ENCODE data around the gene TPP1.

Gene TPP1

GRCh38 chr11:6637871-6638270 is 18.6 kb upstream of the TPP1 start:
- H3K14ac ChIP-seq (ENCODE audit: low read length in 2 of 2), result no peak overlapping the region
- peak overlapping the region in 1 of 2 experiments; percentile 3 for H3K4ac ChIP-seq (ENCODE audit: low read depth in 1 of 2, low read length in 2 of 2)
- no peak overlapping the region for H4K91ac ChIP-seq (ENCODE audit: low read length)
- H2BK15ac ChIP-seq (ENCODE audit: low read depth, poor library complexity, severe bottlenecking), result no peak overlapping the region
- H3K36me3 ChIP-seq (ENCODE audit: control insufficient read depth in 1 of 2, insufficient read depth in 2 of 2, low read depth in 1 of 2, low read length in 2 of 2), result peaks cover 0 to 20% of the 10 kb centered on the region in 2 experiments
- peak; percentile 69 for DNase-seq
- H3K18ac ChIP-seq (ENCODE audit: low read depth in 1 of 2, low read length in 2 of 2), result peak overlapping the region in 1 of 2 experiments; percentile 79
- H2BK120ac ChIP-seq (ENCODE audit: low read depth, low read length), result no peak overlapping the region
- no peaks in the 10 kb centered on the region for H3K9me3 ChIP-seq (ENCODE audit: control insufficient read depth, low read length)
- H3K23ac ChIP-seq (ENCODE audit: low read length in 2 of 2), result no peak overlapping the region
- no peak overlapping the region for H3K9ac ChIP-seq (ENCODE audit: low read length)
- no peak overlapping the region for H2BK5ac ChIP-seq (ENCODE audit: low read depth, low read length, poor library complexity, severe bottlenecking)
- no peak overlapping the region for H2AK5ac ChIP-seq (ENCODE audit: low read length, severe bottlenecking)
- H3K4me1 ChIP-seq (ENCODE audit: control insufficient read depth, insufficient read depth, low read depth, low read length), result peaks cover 7% of the 10 kb centered on the region
- no peak overlapping the region for H3K27ac ChIP-seq (ENCODE audit: low read length, poor library complexity, severe bottlenecking)
- H2BK12ac ChIP-seq (ENCODE audit: low read length in 2 of 2), result no peak overlapping the region
- no peaks in the 10 kb centered on the region for H3K79me1 ChIP-seq (replicated peaks; ENCODE audit: low read length, poor library complexity, severe bottlenecking)
- no peak overlapping the region for H3K4me3 ChIP-seq (ENCODE audit: insufficient read depth in 1 of 2, low read depth in 1 of 2, low read length in 2 of 2)
- no peak overlapping the region for H2AFZ ChIP-seq (ENCODE audit: low read depth, low read length)
- no peak overlapping the region for H3K4me2 ChIP-seq (ENCODE audit: low read length, poor library complexity, severe bottlenecking)
- 30% methylated on average over 3 of the region's 3 CpGs for WGBS
- H3K27me3 ChIP-seq (ENCODE audit: control insufficient read depth in 1 of 2, insufficient read depth in 1 of 2, low read length in 2 of 2), result peaks cover 0 to 8% of the 10 kb centered on the region in 2 experiments
- H4K8ac ChIP-seq (ENCODE audit: low read length), result no peak overlapping the region

- H3K27ac ChIP-seq (ENCODE audit: low read length, poor library complexity, severe bottlenecking), result no peak overlapping the region
- no peak overlapping the region for H2AFZ ChIP-seq (ENCODE audit: low read depth, low read length)
- H2BK120ac ChIP-seq (ENCODE audit: low read depth, low read length), result peak overlapping the region; percentile 82
- peak overlapping the region; percentile 87 for H4K91ac ChIP-seq (ENCODE audit: low read length)
- no peak overlapping the region for H3K4me2 ChIP-seq (ENCODE audit: low read length, poor library complexity, severe bottlenecking)
- H3K4ac ChIP-seq (ENCODE audit: low read depth in 1 of 2, low read length in 2 of 2), result peak overlapping the region; percentile 85 to 92
- no peak overlapping the region for H2AK5ac ChIP-seq (ENCODE audit: low read length, severe bottlenecking)
- 81% methylated on average over 3 of the region's 3 CpGs for WGBS
- H3K9me3 ChIP-seq (ENCODE audit: control insufficient read depth, low read length), result no peaks in the 10 kb centered on the region
- no peak overlapping the region for H3K4me3 ChIP-seq (ENCODE audit: insufficient read depth in 1 of 2, low read depth in 1 of 2, low read length in 2 of 2)
- H2BK5ac ChIP-seq (ENCODE audit: low read depth, low read length, poor library complexity, severe bottlenecking), result no peak overlapping the region
- H3K79me1 ChIP-seq (replicated peaks; ENCODE audit: low read length, poor library complexity, severe bottlenecking), result no peaks in the 10 kb centered on the region
- H3K23ac ChIP-seq (ENCODE audit: low read length in 2 of 2), result no peak overlapping the region
- H2BK12ac ChIP-seq (ENCODE audit: low read length in 2 of 2), result peak overlapping the region; percentile 69 to 95
- peak overlapping the region; percentile 97 for H4K8ac ChIP-seq (ENCODE audit: low read length)
- peak overlapping the region in 1 of 2 experiments; percentile 55 for H3K14ac ChIP-seq (ENCODE audit: low read length in 2 of 2)
- H3K18ac ChIP-seq (ENCODE audit: low read depth in 1 of 2, low read length in 2 of 2), result peak overlapping the region; percentile 82 to 86
- H3K36me3 ChIP-seq (ENCODE audit: control insufficient read depth in 1 of 2, insufficient read depth in 2 of 2, low read depth in 1 of 2, low read length in 2 of 2), result peaks cover 0 to 34% of the 10 kb centered on the region in 2 experiments
- no peak for DNase-seq
- no peaks in the 10 kb centered on the region for H3K27me3 ChIP-seq (ENCODE audit: control insufficient read depth in 1 of 2, insufficient read depth in 1 of 2, low read length in 2 of 2)
- H3K4me1 ChIP-seq (ENCODE audit: control insufficient read depth, insufficient read depth, low read depth, low read length), result peaks cover 7% of the 10 kb centered on the region
- no peak overlapping the region for H3K9ac ChIP-seq (ENCODE audit: low read length)
- H2BK15ac ChIP-seq (ENCODE audit: low read depth, poor library complexity, severe bottlenecking), result peak overlapping the region; percentile 54
Observed at GRCh38 chr11:6636480-6636879, 17.3 kb upstream of the TPP1 start.

- peaks cover 7% of the 10 kb centered on the region for H3K4me1 ChIP-seq (ENCODE audit: control insufficient read depth, insufficient read depth, low read depth, low read length)
- no peaks in the 10 kb centered on the region for H3K9me3 ChIP-seq (ENCODE audit: control insufficient read depth, low read length)
- H3K4me2 ChIP-seq (ENCODE audit: low read length, poor library complexity, severe bottlenecking), result no peak overlapping the region
- no peak overlapping the region for H3K14ac ChIP-seq (ENCODE audit: low read length in 2 of 2)
- no peak overlapping the region for H2AK5ac ChIP-seq (ENCODE audit: low read length, severe bottlenecking)
- no peak overlapping the region for H2BK12ac ChIP-seq (ENCODE audit: low read length in 2 of 2)
- H4K8ac ChIP-seq (ENCODE audit: low read length), result no peak overlapping the region
- H3K27me3 ChIP-seq (ENCODE audit: control insufficient read depth in 1 of 2, insufficient read depth in 1 of 2, low read length in 2 of 2), result no peaks in the 10 kb centered on the region
- no peak overlapping the region for H3K4ac ChIP-seq (ENCODE audit: low read depth in 1 of 2, low read length in 2 of 2)
- no peak overlapping the region for H4K91ac ChIP-seq (ENCODE audit: low read length)
- 21% methylated on average over 6 of the region's 10 CpGs for whole genome bisulfite sequencing
- H3K79me1 ChIP-seq (replicated peaks; ENCODE audit: low read length, poor library complexity, severe bottlenecking), result no peaks in the 10 kb centered on the region
- H3K27ac ChIP-seq (ENCODE audit: low read length, poor library complexity, severe bottlenecking), result no peak overlapping the region
- H3K36me3 ChIP-seq (ENCODE audit: control insufficient read depth in 1 of 2, insufficient read depth in 2 of 2, low read depth in 1 of 2, low read length in 2 of 2), result peaks cover 0 to 27% of the 10 kb centered on the region in 2 experiments
- no peak overlapping the region for H3K9ac ChIP-seq (ENCODE audit: low read length)
- no peak overlapping the region for H2AFZ ChIP-seq (ENCODE audit: low read depth, low read length)
- H3K18ac ChIP-seq (ENCODE audit: low read depth in 1 of 2, low read length in 2 of 2), result peak overlapping the region; percentile 54 to 78
- peak; percentile 86 for DNase-seq
- no peak overlapping the region for H2BK15ac ChIP-seq (ENCODE audit: low read depth, poor library complexity, severe bottlenecking)
- no peak overlapping the region for H3K23ac ChIP-seq (ENCODE audit: low read length in 2 of 2)
- H2BK5ac ChIP-seq (ENCODE audit: low read depth, low read length, poor library complexity, severe bottlenecking), result no peak overlapping the region
- peak overlapping the region in 1 of 2 experiments; percentile 19 for H3K4me3 ChIP-seq (ENCODE audit: insufficient read depth in 1 of 2, low read depth in 1 of 2, low read length in 2 of 2)
- H2BK120ac ChIP-seq (ENCODE audit: low read depth, low read length), result peak overlapping the region; percentile 64
Observed at GRCh38 chr11:6635082-6635932, 16.1 kb upstream of the TPP1 start.

GRCh38 chr11:6634534-6634933 is 15.3 kb upstream of the TPP1 start:
- no peak overlapping the region for H2AFZ ChIP-seq (ENCODE audit: low read depth, low read length)
- no peak overlapping the region for H3K4me3 ChIP-seq (ENCODE audit: insufficient read depth in 1 of 2, low read depth in 1 of 2, low read length in 2 of 2)
- no peak overlapping the region for H2BK120ac ChIP-seq (ENCODE audit: low read depth, low read length)
- H2AK5ac ChIP-seq (ENCODE audit: low read length, severe bottlenecking), result no peak overlapping the region
- H3K23ac ChIP-seq (ENCODE audit: low read length in 2 of 2), result no peak overlapping the region
- no peak overlapping the region for H3K14ac ChIP-seq (ENCODE audit: low read length in 2 of 2)
- H3K79me1 ChIP-seq (replicated peaks; ENCODE audit: low read length, poor library complexity, severe bottlenecking), result no peaks in the 10 kb centered on the region
- H3K27me3 ChIP-seq (ENCODE audit: control insufficient read depth in 1 of 2, insufficient read depth in 1 of 2, low read length in 2 of 2), result no peaks in the 10 kb centered on the region
- no peak overlapping the region for H3K27ac ChIP-seq (ENCODE audit: low read length, poor library complexity, severe bottlenecking)
- peaks cover 0 to 28% of the 10 kb centered on the region in 2 experiments for H3K36me3 ChIP-seq (ENCODE audit: control insufficient read depth in 1 of 2, insufficient read depth in 2 of 2, low read depth in 1 of 2, low read length in 2 of 2)
- no peak overlapping the region for H2BK5ac ChIP-seq (ENCODE audit: low read depth, low read length, poor library complexity, severe bottlenecking)
- H4K91ac ChIP-seq (ENCODE audit: low read length), result no peak overlapping the region
- no peak overlapping the region for H3K4ac ChIP-seq (ENCODE audit: low read depth in 1 of 2, low read length in 2 of 2)
- no peak for DNase-seq
- H2BK12ac ChIP-seq (ENCODE audit: low read length in 2 of 2), result no peak overlapping the region
- H3K9me3 ChIP-seq (ENCODE audit: control insufficient read depth, low read length), result no peaks in the 10 kb centered on the region
- no peak overlapping the region for H3K4me2 ChIP-seq (ENCODE audit: low read length, poor library complexity, severe bottlenecking)
- no peak overlapping the region for H3K18ac ChIP-seq (ENCODE audit: low read depth in 1 of 2, low read length in 2 of 2)
- no peak overlapping the region for H2BK15ac ChIP-seq (ENCODE audit: low read depth, poor library complexity, severe bottlenecking)
- 23% methylated on average over 1 of the region's 1 CpG for WGBS
- H3K4me1 ChIP-seq (ENCODE audit: control insufficient read depth, insufficient read depth, low read depth, low read length), result peaks cover 7% of the 10 kb centered on the region
- H4K8ac ChIP-seq (ENCODE audit: low read length), result no peak overlapping the region
- H3K9ac ChIP-seq (ENCODE audit: low read length), result no peak overlapping the region
